SU-DHL-6 (cell line): ENCODE results near the gene MTNR1B.

Experiments
- EZH2phosphoT487 ChIP-seq: fragments of 200-600 bp; sonication (generic), shearing (Covaris generic); conservative IDR thresholded peaks from 2 replicates; pipeline ENCODE4 v1.6.1; 2018; ENCODE audit warnings: mild to moderate bottlenecking, antibody characterized with exemption, low read length, moderate library complexity, mixed read lengths
- TF ChIP-seq, protein P1 (sequence below): fragments of 200-600 bp; sonication (generic); IDR thresholded peaks from one replicate; pipeline ENCODE4 v1.5.1; 2017; ENCODE audit warnings: antibody characterized with exemption, mild to moderate bottlenecking, low read length, moderate library complexity; ENCODE audit not compliant: insufficient read depth, poor library complexity, severe bottlenecking

DNA sequence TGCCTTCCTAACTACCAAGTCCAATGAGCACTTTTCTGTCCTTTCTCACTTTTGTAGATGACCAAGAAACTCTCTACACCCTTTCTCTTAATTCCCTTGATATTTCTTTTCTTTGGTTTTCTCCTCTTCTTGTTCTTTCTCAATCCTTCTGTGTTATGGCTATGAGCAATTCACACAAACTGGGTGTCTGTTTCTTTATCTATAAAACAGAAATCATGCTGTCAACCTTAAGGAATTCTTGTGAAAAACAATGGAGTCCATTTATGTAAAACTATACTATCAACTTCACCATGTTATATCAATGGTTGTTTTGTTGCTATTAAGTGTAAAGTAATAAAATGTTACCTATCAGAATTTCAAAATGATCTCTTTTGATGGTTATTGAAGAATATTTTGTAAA is 7.2 kb downstream of the MTNR1B start:
- TF ChIP-seq, protein P1, sequence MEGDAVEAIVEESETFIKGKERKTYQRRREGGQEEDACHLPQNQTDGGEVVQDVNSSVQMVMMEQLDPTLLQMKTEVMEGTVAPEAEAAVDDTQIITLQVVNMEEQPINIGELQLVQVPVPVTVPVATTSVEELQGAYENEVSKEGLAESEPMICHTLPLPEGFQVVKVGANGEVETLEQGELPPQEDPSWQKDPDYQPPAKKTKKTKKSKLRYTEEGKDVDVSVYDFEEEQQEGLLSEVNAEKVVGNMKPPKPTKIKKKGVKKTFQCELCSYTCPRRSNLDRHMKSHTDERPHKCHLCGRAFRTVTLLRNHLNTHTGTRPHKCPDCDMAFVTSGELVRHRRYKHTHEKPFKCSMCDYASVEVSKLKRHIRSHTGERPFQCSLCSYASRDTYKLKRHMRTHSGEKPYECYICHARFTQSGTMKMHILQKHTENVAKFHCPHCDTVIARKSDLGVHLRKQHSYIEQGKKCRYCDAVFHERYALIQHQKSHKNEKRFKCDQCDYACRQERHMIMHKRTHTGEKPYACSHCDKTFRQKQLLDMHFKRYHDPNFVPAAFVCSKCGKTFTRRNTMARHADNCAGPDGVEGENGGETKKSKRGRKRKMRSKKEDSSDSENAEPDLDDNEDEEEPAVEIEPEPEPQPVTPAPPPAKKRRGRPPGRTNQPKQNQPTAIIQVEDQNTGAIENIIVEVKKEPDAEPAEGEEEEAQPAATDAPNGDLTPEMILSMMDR, result no peak
- no peak for TF ChIP-seq EZH2phosphoT487
